ENCODE measurements around the gene DZIP1.

The DZIP1 gene

GRCh38 chr13:95643571-95643935 lies 953 bp downstream of the DZIP1 start:
- no peak for DNase-seq

- DNase-seq, result no peak
These were observed 1.5 kb downstream of the DZIP1 start for GRCh38 chr13:95642999-95643398.

- no peak for DNase-seq
These were observed 2.4 kb downstream of the DZIP1 start for GRCh38 chr13:95642028-95642621.

GRCh38 chr13:95641291-95642027 lies 3.0 kb downstream of the DZIP1 start:
- DNase-seq, result no peak

GRCh38 chr13:95636853-95637252 lies 7.7 kb downstream of the DZIP1 start:
- no peak for DNase-seq

- DNase-seq, result no peak
These were observed 13.9 kb downstream of the DZIP1 start for GRCh38 chr13:95630593-95630992.

GRCh38 chr13:95629071-95629470 lies 15.4 kb downstream of the DZIP1 start:
- DNase-seq, result no peak

- no peak for DNase-seq
These were observed 16.0 kb downstream of the DZIP1 start for GRCh38 chr13:95628488-95628887.

GRCh38 chr13:95627590-95627989 lies 16.9 kb downstream of the DZIP1 start:
- no peak for DNase-seq

GRCh38 chr13:95626768-95627167 lies 17.7 kb downstream of the DZIP1 start:
- no peak for DNase-seq

- no peak for DNase-seq
These were observed 20.5 kb downstream of the DZIP1 start for GRCh38 chr13:95624020-95624419.

- no peak for DNase-seq
These were observed 21.4 kb downstream of the DZIP1 start for GRCh38 chr13:95623141-95623540.

- DNase-seq, result no peak
These were observed 23.5 kb downstream of the DZIP1 start for GRCh38 chr13:95620825-95621498.

- no peak for DNase-seq
These were observed 24.3 kb downstream of the DZIP1 start for GRCh38 chr13:95620030-95620824.

- DNase-seq, result no peak
These were observed 29.0 kb downstream of the DZIP1 start for GRCh38 chr13:95615539-95615938.

- DNase-seq, result no peak
These were observed 29.8 kb downstream of the DZIP1 start for GRCh38 chr13:95614641-95615245.

- no peak for DNase-seq
These were observed 35.7 kb downstream of the DZIP1 start for GRCh38 chr13:95608640-95609323.

GRCh38 chr13:95607366-95607765 lies 37.1 kb downstream of the DZIP1 start:
- DNase-seq, result no peak

GRCh38 chr13:95605448-95606125 lies 38.9 kb downstream of the DZIP1 start:
- no peak for DNase-seq

- DNase-seq, result no peak
These were observed 40.0 kb downstream of the DZIP1 start for GRCh38 chr13:95604556-95604915.

- DNase-seq, result no peak
These were observed 40.5 kb downstream of the DZIP1 start for GRCh38 chr13:95603887-95604555.
